ENCODE data around the gene ANKRD12. TPM values are rescaled to one million over a fixed set of nuclear protein-coding genes. Genes with fewer than 3 reads are reported as not detected.
"Not testable (repeated sequence)": the region's sequence is repeated elsewhere in the genome, so short reads cannot be mapped to it uniquely, and the experiment has no call there.

Gene ANKRD12
- total RNA-seq, 1 experiment from 2014 or later, result 31.6 TPM

GRCh38 chr18:9259173-9259572 is 122.6 kb downstream of the ANKRD12 start:
- 0 out of 2 replicates have a peak, but pooled peaks cover 4% of the 10 kb centered on the region for H3K9me2 ChIP-seq (ENCODE audit: insufficient read depth)
- DNase-seq, result no peak
- H3K27ac ChIP-seq, result no peak overlapping the region
- H3K79me2 ChIP-seq (ENCODE audit: low read depth), result no peaks in the 10 kb centered on the region
- no peak overlapping the region for H2AFZ ChIP-seq
- H3K36me3 ChIP-seq (ENCODE audit: low read depth), result peaks cover 9% of the 10 kb centered on the region; the same call in 1 of the 2 replicates
- no peak overlapping the region for H3K4me3 ChIP-seq
- BruUV-seq (replicated peaks), result no TSS peak
- no peaks in the 10 kb centered on the region for H3F3A ChIP-seq (ENCODE audit: insufficient read depth, low read depth)
- intact Hi-C loops (cut with micrococcal nuclease; ENCODE audit: unreplicated experiment), result no loop called here
- no peaks in the 10 kb centered on the region for H3K4me1 ChIP-seq (replicated peaks; ENCODE audit: insufficient read depth)
- CTCF ChIA-PET, result no interaction called here
- no peak overlapping the region for H3K4me2 ChIP-seq
- POLR2A ChIA-PET (ENCODE audit: unreplicated experiment), result no interaction called here
- H3K27me3 ChIP-seq (ENCODE audit: insufficient read depth, low read depth), result no peaks in the 10 kb centered on the region
- no peak for TF ChIP-seq EZH2 (IDR thresholded peaks at IDR 0.05; ENCODE audit: low read depth)
- TF ChIP-seq, protein P1, sequence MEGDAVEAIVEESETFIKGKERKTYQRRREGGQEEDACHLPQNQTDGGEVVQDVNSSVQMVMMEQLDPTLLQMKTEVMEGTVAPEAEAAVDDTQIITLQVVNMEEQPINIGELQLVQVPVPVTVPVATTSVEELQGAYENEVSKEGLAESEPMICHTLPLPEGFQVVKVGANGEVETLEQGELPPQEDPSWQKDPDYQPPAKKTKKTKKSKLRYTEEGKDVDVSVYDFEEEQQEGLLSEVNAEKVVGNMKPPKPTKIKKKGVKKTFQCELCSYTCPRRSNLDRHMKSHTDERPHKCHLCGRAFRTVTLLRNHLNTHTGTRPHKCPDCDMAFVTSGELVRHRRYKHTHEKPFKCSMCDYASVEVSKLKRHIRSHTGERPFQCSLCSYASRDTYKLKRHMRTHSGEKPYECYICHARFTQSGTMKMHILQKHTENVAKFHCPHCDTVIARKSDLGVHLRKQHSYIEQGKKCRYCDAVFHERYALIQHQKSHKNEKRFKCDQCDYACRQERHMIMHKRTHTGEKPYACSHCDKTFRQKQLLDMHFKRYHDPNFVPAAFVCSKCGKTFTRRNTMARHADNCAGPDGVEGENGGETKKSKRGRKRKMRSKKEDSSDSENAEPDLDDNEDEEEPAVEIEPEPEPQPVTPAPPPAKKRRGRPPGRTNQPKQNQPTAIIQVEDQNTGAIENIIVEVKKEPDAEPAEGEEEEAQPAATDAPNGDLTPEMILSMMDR (conservative IDR thresholded peaks at IDR 0.05), result no peak
- no peaks in the 10 kb centered on the region; the same call in 1 of the 2 replicates for H3K9me3 ChIP-seq (ENCODE audit: insufficient read depth, low read depth)
- no peaks in the 10 kb centered on the region for H4K20me1 ChIP-seq (ENCODE audit: insufficient read depth)

DNA sequence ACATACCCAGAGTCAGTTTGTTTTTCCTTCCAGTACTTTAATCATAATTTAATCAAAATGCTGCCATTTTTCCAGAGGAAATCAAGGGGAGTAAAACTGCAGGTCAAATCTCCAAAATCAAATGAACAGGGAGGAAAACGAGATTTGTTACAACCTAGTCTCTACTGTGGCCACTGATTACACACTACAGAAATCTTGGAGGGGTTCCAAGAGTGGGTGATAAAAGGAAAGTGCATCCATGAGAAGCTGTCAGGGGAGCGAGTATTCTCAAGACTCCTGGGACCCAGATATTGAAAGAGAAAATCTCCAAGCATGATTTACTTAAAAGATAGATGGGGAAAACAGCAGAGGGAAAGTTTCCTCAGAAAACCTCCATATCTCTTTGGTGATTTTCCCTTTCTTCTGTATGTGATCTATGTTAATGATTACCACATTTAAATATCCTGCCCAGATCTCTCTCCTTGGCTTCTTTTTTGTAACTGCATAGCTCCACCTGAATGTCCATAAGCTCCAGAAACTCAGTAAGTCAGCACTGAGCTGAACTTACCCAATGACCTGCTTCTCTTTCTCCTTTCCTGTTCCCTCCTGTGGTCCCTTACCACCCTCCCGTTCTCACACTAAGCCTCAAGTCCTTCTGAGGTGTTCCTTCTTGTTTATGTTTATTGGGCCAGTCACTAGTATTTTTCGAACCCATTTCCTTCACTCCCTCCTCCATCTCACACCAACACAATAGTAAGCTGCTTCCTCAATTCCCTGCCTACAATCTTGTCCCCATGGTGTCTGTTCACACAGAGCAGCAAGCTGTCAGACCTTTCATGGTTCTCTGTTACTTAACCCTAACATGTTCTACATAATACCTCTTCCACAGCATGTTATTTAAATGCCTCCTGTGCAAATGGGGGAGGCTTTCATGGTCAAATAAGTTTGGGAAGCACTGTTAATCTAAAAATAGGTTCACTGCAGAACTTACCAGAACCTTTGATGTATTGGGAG is 124.1 kb downstream of the ANKRD12 start:
- intact Hi-C loops (cut with micrococcal nuclease; ENCODE audit: unreplicated experiment), result no loop called here
- no peak overlapping the region for H3K4me3 ChIP-seq
- TF ChIP-seq, protein P1 (conservative IDR thresholded peaks at IDR 0.05), result no peak
- no peak for TF ChIP-seq EZH2 (IDR thresholded peaks at IDR 0.05; ENCODE audit: low read depth)

GRCh38 chr18:9263264-9263663 is 126.7 kb downstream of the ANKRD12 start:
- no peak for TF ChIP-seq EZH2 (IDR thresholded peaks at IDR 0.05; ENCODE audit: low read depth)
- TF ChIP-seq, protein P1 (conservative IDR thresholded peaks at IDR 0.05), result no peak
- no peak overlapping the region for H3K4me2 ChIP-seq
- BruUV-seq (replicated peaks), result no TSS peak
- POLR2A ChIA-PET (ENCODE audit: unreplicated experiment), result interaction anchor here (0.7 kb wide), 1 partner anchor 654 kb away, joined by 3 read pairs; the partner anchor contains the start of gene RAB12
- no peaks in the 10 kb centered on the region for H3F3A ChIP-seq (ENCODE audit: insufficient read depth, low read depth)
- no peaks in the 10 kb centered on the region for H3K36me3 ChIP-seq (ENCODE audit: low read depth)
- no peak overlapping the region for H3K27ac ChIP-seq
- no peaks in the 10 kb centered on the region for H3K79me2 ChIP-seq (ENCODE audit: low read depth)
- H3K4me3 ChIP-seq, result no peak overlapping the region
- intact Hi-C loops (cut with micrococcal nuclease; ENCODE audit: unreplicated experiment), result no loop called here
- no peaks in the 10 kb centered on the region; the same call in 1 of the 2 replicates for H3K9me3 ChIP-seq (ENCODE audit: insufficient read depth, low read depth)
- no peak overlapping the region for H2AFZ ChIP-seq
- no peaks in the 10 kb centered on the region for H4K20me1 ChIP-seq (ENCODE audit: insufficient read depth)
- CTCF ChIA-PET, result no interaction called here
- 0 out of 2 replicates have a peak, but pooled peaks cover 4% of the 10 kb centered on the region for H3K9me2 ChIP-seq (ENCODE audit: insufficient read depth)
- no peaks in the 10 kb centered on the region for H3K4me1 ChIP-seq (replicated peaks; ENCODE audit: insufficient read depth)
- DNase-seq, result no peak
- no peaks in the 10 kb centered on the region for H3K27me3 ChIP-seq (ENCODE audit: insufficient read depth, low read depth)

More for the DNA sequence above, 124.1 kb downstream of the ANKRD12 start:
- no peak overlapping the region for H2AFZ ChIP-seq
- no peaks in the 10 kb centered on the region; the same call in 1 of the 2 replicates for H3K9me3 ChIP-seq (ENCODE audit: insufficient read depth, low read depth)
- no peak overlapping the region for H3K4me2 ChIP-seq
- no peak for DNase-seq
- 0 out of 2 replicates have a peak, but pooled peaks cover 4% of the 10 kb centered on the region for H3K9me2 ChIP-seq (ENCODE audit: insufficient read depth)
- no peak overlapping the region for H3K27ac ChIP-seq
- ChIA-PET CTCF (no interaction called here), POLR2A (ENCODE audit: unreplicated experiment) (interaction anchor here (0.6 kb wide), 1 partner anchor 16 kb away, joined by 6 read pairs; no protein-coding TSS in a partner anchor)
- no peaks in the 10 kb centered on the region for H3K79me2 ChIP-seq (ENCODE audit: low read depth)
- no peaks in the 10 kb centered on the region for H4K20me1 ChIP-seq (ENCODE audit: insufficient read depth)
- no peaks in the 10 kb centered on the region for H3K4me1 ChIP-seq (replicated peaks; ENCODE audit: insufficient read depth)
- H3F3A ChIP-seq (ENCODE audit: insufficient read depth, low read depth), result no peaks in the 10 kb centered on the region
- H3K36me3 ChIP-seq (ENCODE audit: low read depth), result no peaks in the 10 kb centered on the region
- BruUV-seq (replicated peaks), result no TSS peak
- no peaks in the 10 kb centered on the region for H3K27me3 ChIP-seq (ENCODE audit: insufficient read depth, low read depth)

DNA sequence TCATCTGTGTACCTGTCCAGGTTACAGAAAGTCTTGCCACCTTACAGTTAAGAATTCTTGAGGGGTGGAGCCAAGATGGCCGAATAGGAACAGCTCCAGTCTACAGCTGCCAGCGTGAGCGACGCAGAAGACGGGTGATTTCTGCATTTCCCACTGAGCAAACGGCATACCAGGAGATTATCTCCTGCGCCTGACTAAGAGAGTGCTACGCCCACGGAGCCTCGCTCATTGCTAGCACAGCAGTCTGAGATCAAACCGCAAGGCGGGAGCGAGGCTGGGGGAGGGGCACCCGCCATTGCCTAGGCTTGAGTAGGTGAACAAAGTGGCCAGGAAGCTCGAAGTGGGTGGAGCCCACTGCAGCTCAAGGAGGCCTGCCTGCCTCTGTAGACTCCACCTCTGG is 128.2 kb downstream of the ANKRD12 start:
- H3K79me2 ChIP-seq (ENCODE audit: low read depth); CTCF ChIA-PET; H3K4me3 ChIP-seq; H3K4me2 ChIP-seq; intact Hi-C loops (cut with micrococcal nuclease; ENCODE audit: unreplicated experiment); H3K27me3 ChIP-seq (ENCODE audit: insufficient read depth, low read depth); BruUV-seq (replicated peaks); H3K4me1 ChIP-seq (replicated peaks; ENCODE audit: insufficient read depth); H3K9me3 ChIP-seq (ENCODE audit: insufficient read depth, low read depth); H3K9me2 ChIP-seq (ENCODE audit: insufficient read depth); H4K20me1 ChIP-seq (ENCODE audit: insufficient read depth); DNase-seq; H3K36me3 ChIP-seq (ENCODE audit: low read depth); H3K27ac ChIP-seq; H3F3A ChIP-seq (ENCODE audit: insufficient read depth, low read depth); H2AFZ ChIP-seq: not testable (repeated sequence)
- POLR2A ChIA-PET (ENCODE audit: unreplicated experiment), result interaction anchor here (0.6 kb wide), 1 partner anchor 182 kb away, joined by 3 read pairs; no protein-coding TSS in a partner anchor

Data from PC-9 (cell line).